Heart left ventricle (tissue), 16 donors: ENCODE data around the gene C19orf73. TPM values are rescaled to one million over a fixed set of nuclear protein-coding genes. Genes with fewer than 3 reads are reported as not detected.

Experiments
- ATAC-seq, 4 donors: fragments of 200-7000 bp; cut with Tn5 transposase; one replicate each; pipeline ENCODE4 v1.9.1; 2020 to 2022; ENCODE audit warnings: moderate library complexity in 4 of 4, mild to moderate bottlenecking in 3 of 4, moderate number of reproducible peaks in 1 of 4
- DNase-seq, 5 donors: peaks; one replicate each; pipeline ENCODE4 v3.0.0-alpha.2; 2020
- H3K27ac ChIP-seq, 12 donors: fragments of 200-600 bp; sonication (generic) in 4 of 12; one replicate each; pipeline versions ENCODE4 v1.5.0 to v1.8.0; 2016 to 2022; ENCODE audit warnings: mild to moderate bottlenecking in 2 of 12
- H3K27me3 ChIP-seq, 9 donors: fragments of 200-600 bp; sonication (generic) in 2 of 9; one replicate each; pipeline versions ENCODE4 v1.5.1 to v1.8.0; 2016 to 2022; ENCODE audit warnings: mild to moderate bottlenecking in 3 of 9
- H3K36me3 ChIP-seq, 9 donors: fragments of 200-600 bp; sonication (generic) in 2 of 9; one replicate each; pipeline versions ENCODE4 v1.5.0 to v1.8.0; 2018 to 2022; ENCODE audit warnings: mild to moderate bottlenecking in 2 of 9
- H3K4me1 ChIP-seq, 12 donors: fragments of 200-600 bp; sonication (generic) in 4 of 12; one replicate each; pipeline versions ENCODE4 v1.5.0 to v1.8.0; 2016 to 2022; ENCODE audit warnings: mild to moderate bottlenecking in 3 of 12
- H3K4me3 ChIP-seq, 12 donors: fragments of 200-600 bp; sonication (generic) in 4 of 12; one replicate each; pipeline versions ENCODE4 v1.5.0 to v1.8.0; 2017 to 2022; ENCODE audit warnings: mild to moderate bottlenecking in 9 of 12, moderate library complexity in 4 of 12
- H3K9me3 ChIP-seq, 12 donors: fragments of 200-600 bp; sonication (generic) in 4 of 12; one replicate each; pipeline versions ENCODE4 v1.5.0 to v1.8.0; 2016 to 2022; ENCODE audit warnings: mild to moderate bottlenecking in 1 of 12
- CTCF ChIP-seq, 12 donors: fragments of 200-600 bp; sonication (generic) in 4 of 12; IDR thresholded peaks; one replicate each; pipeline versions ENCODE4 v1.5.0 to v1.8.0; 2018 to 2022; ENCODE audit warnings: antibody characterized with exemption in 12 of 12, mild to moderate bottlenecking in 5 of 12
- POLR2A ChIP-seq, 2 donors: fragments of 450-650 bp; IDR thresholded peaks; one replicate each; pipeline ENCODE4 v1.6.1; 2017; ENCODE audit warnings: antibody characterized with exemption in 2 of 2, mild to moderate bottlenecking in 2 of 2, moderate library complexity in 2 of 2
- WGBS, 4 donors: extraction: QIAGEN DNeasy Blood & Tissue Kit in 2 of 4; methylation state at CpG; one replicate each; pipeline versions ENCODE4 v1.1.5 to v1.1.7; 2013 to 2018; 5-methylcytosine and 5-hydroxymethylcytosine counted together
- intact Hi-C, 10 donors: fragments of 100-400 bp; cut with DNase I; formaldehyde crosslinking; loops; one replicate each; pipeline versions ENCODE4 v1.11.1 to v1.14.2; 2022
- polyA plus RNA-seq, 2 donors: library from polyadenylated mRNA; stranded (reverse); fragments of 200-250 nt; gene quantifications; one replicate each; pipeline ENCODE4 v1.2.3, GENCODE V29; 2013
- total RNA-seq, 9 donors: library from RNA; depleted of rRNA in 2 of 9; stranded (reverse); fragments of >200 nt in 2 of 9; fragmentation: NEBNext Ultra II Directional in 3 of 9; extraction: Animal tissue kit (Norgen Biotek cat#: 25700) in 3 of 9; gene quantifications; one replicate each; pipeline versions ENCODE4 v1.1.0 to v1.2.4, GENCODE V29; 2016 to 2023
- donor health status: ischemic (EF 13 %, LVEDD 7.1; RV severe dilation, severe dysfunction).
- donor health status: healthy with polysubstance abuse.
- donor health status: DM: no; HTN: yes; CAD: no.
- donor health status: DM: no; HTN: no; CAD: no.
- donor health status: ischemic (EF 25% LVEDD 6.9; RV normal size, moderate dysfunction).
- donor health status: ischemic (EF 25% LVEDD 5.7; RV mildly dilated, moderate dysfunction).
- donor health status: healthy.
- donor health status: DM: yes; HTN: yes; CAD: no.
- donor health status: ischemic (EF 35%, LVEDD 5.7; RV mildly dilated, moderate dysfunction).
- donor health status: nonischemic (EF 11% LVEDD 7.7; RV severe dilation, severe dysfunction).
- donor health status: DM: yes; HTN: yes; CAD: no.
- donor health status: PGD.
- donor health status: ischemic (EF 29% LVEDD 5.4; RV normal size, mild dysfunction).
- donor health status: nonischemic (EF 23%, LVEDD 6.1; RV moderate dilation, normal function).

C19orf73 gene
- total and polyA plus RNA-seq, 11 donors: 0.69 to 3.8 (median 1.4) TPM

DNA sequence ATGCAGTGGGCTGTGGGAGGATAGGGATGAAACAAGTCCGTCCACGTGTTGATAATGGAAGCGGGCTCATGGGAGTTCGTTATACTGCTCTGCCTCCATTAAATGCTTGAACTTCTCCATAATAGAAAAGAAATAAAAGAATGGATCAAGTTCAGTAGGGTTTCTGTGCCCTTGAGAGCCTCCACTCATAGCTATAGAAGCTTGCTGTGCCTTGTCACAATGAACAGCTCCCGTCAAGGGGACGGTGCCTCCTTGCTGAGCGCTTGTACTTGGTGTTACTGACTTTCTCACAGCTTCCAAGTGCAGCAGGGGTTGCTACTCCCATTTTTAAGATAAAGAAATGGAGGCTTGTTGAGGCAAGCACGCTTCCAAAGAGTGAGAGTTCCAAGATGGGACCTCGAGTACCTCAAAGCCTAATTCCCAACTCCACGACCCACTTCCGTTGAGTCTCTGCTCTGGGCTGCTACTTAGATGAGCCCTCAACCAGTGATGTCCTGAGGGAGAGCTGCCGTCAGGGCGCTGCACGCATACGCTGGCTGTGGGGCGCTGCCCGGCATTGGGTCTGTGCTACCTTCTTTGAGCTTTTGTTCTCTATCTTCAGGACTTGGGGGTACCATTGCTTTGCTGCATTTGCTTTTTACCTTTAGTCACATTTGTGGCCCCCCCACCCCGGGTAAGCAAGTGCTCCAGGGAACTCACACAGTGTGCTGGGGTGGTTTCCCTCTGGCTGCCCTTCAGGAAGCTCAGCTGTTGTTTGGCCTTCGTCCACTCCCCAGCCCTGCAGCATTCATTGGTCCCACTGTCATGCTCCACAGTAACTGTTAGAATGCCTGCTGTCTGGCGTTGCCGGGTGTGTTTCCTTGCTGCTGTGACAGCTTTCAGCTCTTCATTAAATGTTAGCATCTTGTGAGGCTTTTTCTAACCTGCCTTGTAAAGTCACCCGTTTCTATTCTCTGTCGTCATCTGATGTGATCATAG lies 24.1 kb downstream of the C19orf73 start:
- Histone ChIP-seq H3K4me3 (no peak overlapping the region), H3K4me1 (peaks cover 0 to 32% (median 19%) of the 10 kb centered on the region in 12 donors), H3K36me3 (peaks cover 3 to 99% (median 92%) of the 10 kb centered on the region in 9 donors), H3K9me3 (no peaks in the 10 kb centered on the region), H3K27me3 (no peaks in the 10 kb centered on the region), H3K27ac (peak overlapping the region in 7 of 12 donors; percentile 19 to 62 (median 37))
- ATAC-seq (peak; percentile 93 to 98 (median 94)), DNase-seq (peak in 4 of 5 donors; percentile 66 to 82 (median 70))
- WGBS, 4 donors: 55 to 61% (median 57%) methylated on average over 23 of the region's 23 CpGs
- TF ChIP-seq CTCF (IDR thresholded peaks at IDR 0.05) (no peak), POLR2A (IDR thresholded peaks at IDR 0.05) (no peak)
- intact Hi-C loops: loop anchor here in 8 of 10 donors (5.0 kb wide), 4 partner anchors 53 to 113 kb away; no protein-coding TSS in a partner anchor

DNA sequence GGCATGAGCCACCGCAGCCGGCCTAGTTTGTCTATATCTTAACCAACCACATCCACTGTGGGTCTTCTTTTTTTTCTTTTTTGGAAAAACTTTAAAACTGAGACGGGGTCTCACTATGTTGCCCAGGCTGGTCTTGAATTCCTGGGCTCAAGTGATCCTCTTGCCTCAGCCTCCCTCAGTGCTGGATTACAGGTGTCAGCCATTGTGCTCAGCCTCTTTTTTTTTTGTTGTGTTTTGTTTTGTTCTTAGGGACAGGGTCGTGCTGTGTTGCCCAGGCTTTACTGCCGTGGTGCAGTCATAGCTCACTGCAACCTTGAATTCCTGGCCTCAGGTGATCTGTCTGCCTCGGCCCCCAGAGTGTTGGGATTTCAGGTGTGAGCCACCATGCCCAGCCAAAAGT lies 26.3 kb downstream of the C19orf73 start:
- no peak for DNase-seq
- no peak overlapping the region for H3K27ac ChIP-seq
- peaks cover 0 to 37% (median 24%) of the 10 kb centered on the region in 12 donors for H3K4me1 ChIP-seq
- ATAC-seq: no peak
- H3K27me3 ChIP-seq: no peaks in the 10 kb centered on the region
- peaks cover 3 to 99% (median 91%) of the 10 kb centered on the region in 9 donors for H3K36me3 ChIP-seq
- WGBS, 4 donors: 93 to 95% (median 94%) methylated on average over 6 of the region's 6 CpGs
- no peaks in the 10 kb centered on the region for H3K9me3 ChIP-seq
- intact Hi-C loops: no loop called here
- TF ChIP-seq POLR2A (IDR thresholded peaks at IDR 0.05): no peak
- no peak for TF ChIP-seq CTCF (IDR thresholded peaks at IDR 0.05)
- H3K4me3 ChIP-seq: no peak overlapping the region

- intact Hi-C loops: no loop called here
- no peak for ATAC-seq
- no peaks in the 10 kb centered on the region for H3K27me3 ChIP-seq
- no peaks in the 10 kb centered on the region for H3K9me3 ChIP-seq
- no peak for DNase-seq
- peaks cover 0 to 45% (median 31%) of the 10 kb centered on the region in 12 donors for H3K4me1 ChIP-seq
- peaks cover 3 to 99% (median 87%) of the 10 kb centered on the region in 9 donors for H3K36me3 ChIP-seq
- H3K4me3 ChIP-seq: no peak overlapping the region
- TF ChIP-seq CTCF (IDR thresholded peaks at IDR 0.05): no peak
- no peak for TF ChIP-seq POLR2A (IDR thresholded peaks at IDR 0.05)
- WGBS, 4 donors: 90 to 92% (median 91%) methylated on average over 17 of the region's 17 CpGs
- H3K27ac ChIP-seq: no peak overlapping the region
Observed at GRCh38 chr19:49091391-49092038, 27.4 kb downstream of the C19orf73 start.
